ENCODE measurements around the gene NETO1. TPM values are rescaled to one million over a fixed set of nuclear protein-coding genes. Genes with fewer than 3 reads are reported as not detected.

NETO1 gene
- total RNA-seq, 1 donor from 2014 or later: not detected

DNA sequence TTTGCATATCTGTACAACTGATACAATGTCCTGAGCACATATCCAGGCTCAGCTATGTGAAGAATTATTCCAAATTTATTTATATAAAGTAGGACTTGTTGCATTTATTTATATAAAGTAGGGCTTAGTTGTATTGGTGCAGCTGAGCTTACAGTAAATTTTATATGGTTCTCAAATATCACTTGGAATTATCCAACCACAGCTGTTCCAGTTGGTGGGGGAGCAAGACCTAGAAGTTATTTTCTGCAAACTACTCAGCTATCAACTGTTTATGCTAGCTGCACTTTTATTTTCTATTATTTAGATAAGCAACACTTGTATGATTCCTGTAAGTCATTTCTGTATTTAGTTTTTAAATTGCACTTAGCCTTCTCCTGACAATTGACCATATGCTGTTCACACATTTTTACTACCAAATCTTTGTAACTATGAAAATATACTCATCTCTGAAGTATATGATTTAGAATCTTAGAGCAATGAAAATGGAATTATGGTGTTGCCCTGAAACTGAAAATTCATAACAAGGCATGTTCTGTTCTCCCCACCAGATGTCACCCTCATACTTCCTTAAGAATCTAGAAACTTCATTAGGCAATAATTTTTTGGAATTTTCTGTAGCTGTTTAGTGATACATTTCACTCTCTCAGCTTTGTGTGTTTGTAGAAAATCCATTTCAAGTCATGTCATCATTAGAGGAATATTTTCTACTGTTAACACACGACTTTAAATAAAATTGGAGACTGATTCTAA, 166.7 kb downstream of the NETO1 start:
- Mint-ChIP-seq H3K36me3 (ENCODE audit: unreplicated experiment) (no peaks in the 10 kb centered on the region), H3K27me3 (ENCODE audit: unreplicated experiment) (peaks cover 4% of the 10 kb centered on the region), H3K4me1 (ENCODE audit: unreplicated experiment) (no peaks in the 10 kb centered on the region), H3K4me3 (ENCODE audit: unreplicated experiment) (no peak overlapping the region), H3K27ac (ENCODE audit: unreplicated experiment) (no peak overlapping the region), H3K9me3 (ENCODE audit: unreplicated experiment) (no peaks in the 10 kb centered on the region)
- DNase-seq (ENCODE audit: extremely low spot score, unreplicated experiment): no peak
- TF ChIP-seq, protein P1, sequence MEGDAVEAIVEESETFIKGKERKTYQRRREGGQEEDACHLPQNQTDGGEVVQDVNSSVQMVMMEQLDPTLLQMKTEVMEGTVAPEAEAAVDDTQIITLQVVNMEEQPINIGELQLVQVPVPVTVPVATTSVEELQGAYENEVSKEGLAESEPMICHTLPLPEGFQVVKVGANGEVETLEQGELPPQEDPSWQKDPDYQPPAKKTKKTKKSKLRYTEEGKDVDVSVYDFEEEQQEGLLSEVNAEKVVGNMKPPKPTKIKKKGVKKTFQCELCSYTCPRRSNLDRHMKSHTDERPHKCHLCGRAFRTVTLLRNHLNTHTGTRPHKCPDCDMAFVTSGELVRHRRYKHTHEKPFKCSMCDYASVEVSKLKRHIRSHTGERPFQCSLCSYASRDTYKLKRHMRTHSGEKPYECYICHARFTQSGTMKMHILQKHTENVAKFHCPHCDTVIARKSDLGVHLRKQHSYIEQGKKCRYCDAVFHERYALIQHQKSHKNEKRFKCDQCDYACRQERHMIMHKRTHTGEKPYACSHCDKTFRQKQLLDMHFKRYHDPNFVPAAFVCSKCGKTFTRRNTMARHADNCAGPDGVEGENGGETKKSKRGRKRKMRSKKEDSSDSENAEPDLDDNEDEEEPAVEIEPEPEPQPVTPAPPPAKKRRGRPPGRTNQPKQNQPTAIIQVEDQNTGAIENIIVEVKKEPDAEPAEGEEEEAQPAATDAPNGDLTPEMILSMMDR (IDR thresholded peaks at IDR 0.05): peak; percentile 56

DNA sequence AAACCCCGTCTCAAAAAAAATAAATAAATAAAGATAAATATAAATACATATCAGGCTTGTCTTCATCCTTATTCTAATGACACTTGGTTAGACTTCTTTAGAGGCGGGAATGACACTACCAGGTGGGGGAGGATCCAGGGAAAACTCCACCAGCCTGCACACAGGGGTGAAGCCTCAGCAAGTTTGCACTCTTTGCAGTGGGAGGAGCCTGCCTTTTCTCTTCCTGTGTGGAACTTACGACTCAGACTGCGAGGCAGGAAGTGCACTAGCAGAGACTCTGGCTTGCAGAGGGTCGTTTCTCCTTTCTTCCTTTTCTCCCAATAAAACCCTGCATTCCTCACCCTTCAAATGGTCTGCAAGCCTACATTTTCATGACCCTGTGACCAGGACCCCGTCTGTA, 170.1 kb downstream of the NETO1 start:
- peaks cover 2% of the 10 kb centered on the region for H3K4me1 Mint-ChIP-seq (ENCODE audit: unreplicated experiment)
- no peak overlapping the region for H3K27ac Mint-ChIP-seq (ENCODE audit: unreplicated experiment)
- no peak overlapping the region for H3K4me3 Mint-ChIP-seq (ENCODE audit: unreplicated experiment)
- TF ChIP-seq, protein P1 (IDR thresholded peaks at IDR 0.05): no peak
- H3K27me3 Mint-ChIP-seq (ENCODE audit: unreplicated experiment): peaks cover 2% of the 10 kb centered on the region
- H3K36me3 Mint-ChIP-seq (ENCODE audit: unreplicated experiment): no peaks in the 10 kb centered on the region
- H3K9me3 Mint-ChIP-seq (ENCODE audit: unreplicated experiment): no peaks in the 10 kb centered on the region
- DNase-seq (ENCODE audit: extremely low spot score, unreplicated experiment): no peak

DNA sequence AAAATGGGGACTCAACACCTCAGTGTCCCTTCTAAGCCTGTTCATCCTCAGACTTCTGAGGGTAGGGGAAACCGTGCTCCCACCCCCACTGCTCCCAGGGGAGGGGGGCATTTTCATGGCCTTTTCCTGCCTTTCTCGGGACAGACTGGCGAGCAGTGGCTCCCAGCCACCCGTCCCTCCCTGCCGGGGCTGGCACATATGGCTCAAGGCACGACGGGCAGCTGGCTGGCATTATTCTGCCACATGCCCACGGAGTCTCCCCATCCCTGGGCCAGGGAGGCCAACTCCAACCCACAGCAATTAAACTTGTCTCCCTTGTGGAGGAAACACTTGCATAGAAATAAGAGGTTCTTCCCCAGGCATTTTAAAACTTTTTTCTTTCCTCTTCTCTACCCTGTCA, 175.2 kb downstream of the NETO1 start:
- Mint-ChIP-seq H3K9me3 (ENCODE audit: unreplicated experiment) (no peaks in the 10 kb centered on the region), H3K36me3 (ENCODE audit: unreplicated experiment) (no peaks in the 10 kb centered on the region), H3K4me3 (ENCODE audit: unreplicated experiment) (no peak overlapping the region), H3K4me1 (ENCODE audit: unreplicated experiment) (peaks cover 2% of the 10 kb centered on the region), H3K27ac (ENCODE audit: unreplicated experiment) (no peak overlapping the region), H3K27me3 (ENCODE audit: unreplicated experiment) (peaks cover 2% of the 10 kb centered on the region)
- TF ChIP-seq, protein P1 (IDR thresholded peaks at IDR 0.05): no peak
- DNase-seq (ENCODE audit: extremely low spot score, unreplicated experiment): no peak

Small RNA genes within 50 kb of the gene (microRNA-seq; reads per million reads assigned to microRNA genes)
- gene MIR548AV (ENCODE audit: unreplicated experiment): not detected
